ENCODE results near the gene PDGFD.
"Not testable (repeated sequence)": the region's sequence is repeated elsewhere in the genome, so short reads cannot be mapped to it uniquely, and the experiment has no call there.

Gene PDGFD

DNA sequence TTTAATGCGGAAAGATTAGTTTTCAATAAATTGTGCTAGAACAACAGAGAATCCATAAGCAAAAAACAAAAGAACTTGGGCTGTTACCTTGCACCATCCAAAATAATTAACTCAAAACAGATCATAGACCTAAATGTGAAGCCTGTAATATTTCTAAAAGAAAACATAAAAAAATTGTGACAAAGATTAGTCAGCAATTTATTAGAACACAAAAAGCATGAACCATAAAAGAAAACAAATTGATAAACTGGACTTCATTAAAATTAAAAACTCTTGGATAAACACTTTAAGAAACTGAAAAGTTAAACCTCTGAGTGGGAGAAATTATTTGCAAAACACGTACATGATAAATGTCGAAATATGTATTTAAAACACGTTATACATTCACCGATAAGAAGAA lies 106.0 kb downstream of the PDGFD start:
- no peak for DNase-seq (ENCODE audit: low read depth in 2 of 2, low spot score in 1 of 2)

DNA sequence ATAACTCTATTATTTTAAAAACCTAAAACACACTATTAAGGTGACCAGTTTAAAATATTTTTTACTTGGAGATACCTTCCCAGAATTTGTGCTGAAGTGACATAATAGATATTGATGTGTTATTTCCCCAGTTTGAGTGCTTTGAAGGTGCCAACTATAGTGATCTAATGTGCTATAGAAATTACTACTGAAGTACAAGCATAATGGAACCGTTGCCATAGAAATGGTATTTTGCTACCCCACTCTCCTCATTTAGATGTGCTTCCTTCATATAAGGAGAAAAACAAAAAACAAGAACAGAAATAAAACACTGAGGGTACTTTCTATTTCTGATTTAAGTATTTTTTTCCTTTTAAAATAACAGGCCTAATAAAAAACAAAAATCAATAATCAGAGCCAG lies 108.4 kb downstream of the PDGFD start:
- no peak for DNase-seq (ENCODE audit: low read depth in 2 of 2, low spot score in 1 of 2)

DNA sequence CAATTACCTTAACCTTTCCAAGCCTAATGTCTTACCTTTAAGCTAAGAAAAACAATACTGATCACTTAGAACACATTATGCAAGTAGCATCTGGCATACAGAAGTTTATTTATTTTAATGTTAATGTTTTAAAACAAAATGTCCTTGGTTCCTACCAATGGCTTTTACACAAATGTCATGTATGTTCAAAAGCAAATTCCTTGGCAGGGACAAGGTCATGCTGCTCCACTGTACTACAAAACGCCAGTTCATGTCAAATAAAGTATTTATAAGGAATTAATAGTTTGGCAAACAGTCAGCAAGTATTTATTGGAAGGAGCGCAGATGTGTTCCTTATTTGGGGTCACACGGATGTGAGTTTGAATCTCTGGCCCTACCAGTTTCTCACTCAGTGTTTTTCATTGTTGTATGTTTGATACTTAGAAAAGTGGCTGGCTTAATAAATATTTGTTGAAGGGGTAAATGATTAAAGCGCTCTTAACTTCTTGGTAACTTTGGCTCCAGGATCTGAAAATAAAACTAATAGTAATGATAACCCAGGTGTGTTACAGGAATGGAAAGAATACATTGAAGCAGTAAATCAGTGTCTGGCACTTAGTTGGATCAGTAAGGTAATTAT lies 108.9 kb downstream of the PDGFD start:
- no peak for DNase-seq (ENCODE audit: low read depth in 2 of 2, low spot score in 1 of 2)

DNA sequence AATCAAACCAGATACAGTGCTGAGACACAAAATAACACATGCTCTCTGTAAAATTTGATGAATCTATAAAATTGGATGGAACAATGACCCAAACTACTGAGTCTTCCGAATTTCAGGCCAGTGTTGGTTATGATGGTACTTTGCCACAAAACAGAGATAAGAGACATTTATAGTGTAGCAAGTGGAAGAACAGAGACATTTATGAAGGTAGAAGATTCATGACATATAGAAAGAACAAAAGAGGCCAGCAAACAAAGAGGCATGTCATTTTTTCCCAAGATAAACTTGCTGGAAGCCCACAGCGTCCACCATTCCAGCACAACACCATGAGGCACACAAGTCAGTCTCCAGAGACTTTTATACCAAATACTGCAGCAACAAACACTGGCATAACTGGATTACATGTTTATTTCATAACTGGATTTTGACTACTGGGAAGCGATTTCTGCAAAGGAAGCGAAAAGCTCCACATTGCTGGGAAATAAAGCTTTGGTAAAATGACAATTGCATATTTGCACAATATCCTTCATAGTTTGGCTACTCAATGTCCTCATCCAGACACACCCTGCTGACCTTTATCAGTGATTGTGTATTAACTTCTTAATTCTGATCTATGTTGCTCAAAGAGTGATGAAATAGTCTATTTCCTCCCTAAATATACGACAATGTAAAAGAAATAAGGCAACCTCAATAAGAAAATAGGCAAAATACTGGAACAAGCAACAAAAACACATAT lies 110.0 kb downstream of the PDGFD start:
- no peak for DNase-seq (ENCODE audit: low read depth in 2 of 2, low spot score in 1 of 2)

DNA sequence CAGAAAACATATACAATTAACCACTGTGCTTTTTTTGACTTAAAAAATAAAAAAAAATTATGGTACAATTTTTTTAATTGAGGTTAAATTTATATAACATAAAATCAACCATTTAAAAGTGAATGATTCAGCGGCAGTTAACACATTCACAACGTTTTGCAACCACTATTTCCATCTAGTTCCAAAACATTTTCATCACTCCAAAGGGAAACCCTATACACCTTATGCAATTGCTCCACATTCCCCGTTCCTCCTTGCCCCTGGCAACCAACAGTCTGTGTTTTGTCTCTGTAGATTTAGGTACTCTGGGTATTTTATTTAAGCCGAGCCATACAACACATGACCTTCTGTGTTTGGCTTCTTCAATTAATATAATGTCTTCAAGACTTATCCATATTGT lies 112.2 kb downstream of the PDGFD start:
- no peak for DNase-seq (ENCODE audit: low read depth in 2 of 2, low spot score in 1 of 2)

DNA sequence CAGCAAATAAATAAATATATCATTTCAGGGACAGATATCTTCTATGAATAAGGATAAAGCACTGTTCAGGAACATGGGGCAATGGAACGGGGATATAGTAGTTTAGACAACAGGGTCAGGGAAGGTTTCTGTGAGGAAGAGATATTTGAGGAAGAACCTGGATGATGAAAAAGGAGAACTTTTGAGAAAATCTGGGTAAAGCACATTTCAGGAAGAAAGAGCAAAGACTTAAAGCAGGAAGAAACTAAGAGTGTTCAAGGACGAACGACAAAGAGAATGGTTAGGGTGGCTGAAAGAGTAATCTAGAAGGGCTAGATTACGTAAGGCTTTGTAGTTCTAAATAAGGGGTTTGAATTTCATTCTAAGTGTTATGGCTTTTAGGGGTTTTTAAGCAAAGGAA lies 114.8 kb downstream of the PDGFD start:
- no peak for DNase-seq (ENCODE audit: low read depth in 2 of 2, low spot score in 1 of 2)

DNA sequence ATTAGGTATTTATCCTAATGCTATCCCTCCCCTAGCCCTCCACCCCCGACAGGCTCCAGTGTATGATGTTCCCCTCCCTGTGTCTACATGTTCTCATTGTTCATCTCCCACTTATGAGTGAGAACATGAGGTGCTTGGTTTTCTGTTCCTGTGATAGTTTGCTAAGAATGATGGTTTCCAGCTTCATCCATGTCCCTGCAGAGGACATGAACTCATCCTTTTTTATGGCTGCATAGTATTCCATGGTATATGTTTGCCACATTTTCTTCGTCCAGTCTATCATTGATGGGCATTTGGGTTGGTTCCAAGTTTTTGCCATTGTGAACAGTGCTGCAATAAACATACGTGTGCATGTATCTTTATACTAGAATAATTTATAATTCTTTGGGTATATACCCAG lies 117.1 kb downstream of the PDGFD start:
- DNase-seq (ENCODE audit: low read depth in 2 of 2, low spot score in 1 of 2): not testable (repeated sequence)

DNA sequence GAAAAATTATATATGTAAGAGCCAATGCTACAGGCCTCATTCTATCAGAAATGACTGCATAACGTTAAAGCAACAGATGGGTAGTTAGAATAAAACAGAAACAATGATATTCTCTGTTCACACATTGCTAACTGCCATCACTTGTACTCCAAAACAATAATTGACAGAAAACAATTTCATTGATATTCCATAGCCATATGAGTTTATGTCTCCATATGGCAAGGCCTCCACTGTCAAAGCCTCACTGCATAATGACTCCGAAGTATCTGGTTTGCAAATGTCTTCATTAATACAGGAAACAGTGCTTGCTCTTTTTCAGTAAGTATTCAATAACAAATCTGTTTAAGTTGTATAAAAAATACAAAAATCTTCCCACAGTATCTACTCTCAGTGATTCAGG lies 117.6 kb downstream of the PDGFD start:
- DNase-seq (ENCODE audit: low read depth in 2 of 2, low spot score in 1 of 2): no peak

DNA sequence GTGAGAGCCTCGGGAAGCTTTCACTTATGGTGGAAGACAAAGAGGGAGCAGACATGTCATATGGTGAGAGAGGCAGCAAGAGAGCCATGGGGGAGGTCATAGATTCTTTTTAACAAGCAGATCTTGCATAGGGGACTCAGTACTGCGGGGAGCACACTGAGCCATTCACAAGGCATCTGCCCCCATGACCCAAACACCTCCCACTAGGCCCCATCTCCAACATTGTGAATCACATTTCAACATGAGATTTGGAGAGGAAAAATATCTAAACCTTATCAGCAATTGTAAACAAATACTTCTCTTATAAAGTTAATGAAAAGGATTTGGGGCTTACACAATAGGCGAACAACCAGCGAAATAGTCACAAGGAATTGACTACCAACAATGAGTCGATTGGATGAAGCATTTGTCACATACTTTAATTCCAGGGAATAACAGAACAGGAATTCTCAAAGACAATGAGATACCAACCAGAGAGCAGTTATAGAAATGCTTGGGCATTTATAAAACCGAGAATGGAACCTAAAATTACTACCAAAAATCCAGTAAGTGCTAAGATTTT lies 120.2 kb downstream of the PDGFD start:
- no peak for DNase-seq (ENCODE audit: low read depth in 2 of 2, low spot score in 1 of 2)

DNA sequence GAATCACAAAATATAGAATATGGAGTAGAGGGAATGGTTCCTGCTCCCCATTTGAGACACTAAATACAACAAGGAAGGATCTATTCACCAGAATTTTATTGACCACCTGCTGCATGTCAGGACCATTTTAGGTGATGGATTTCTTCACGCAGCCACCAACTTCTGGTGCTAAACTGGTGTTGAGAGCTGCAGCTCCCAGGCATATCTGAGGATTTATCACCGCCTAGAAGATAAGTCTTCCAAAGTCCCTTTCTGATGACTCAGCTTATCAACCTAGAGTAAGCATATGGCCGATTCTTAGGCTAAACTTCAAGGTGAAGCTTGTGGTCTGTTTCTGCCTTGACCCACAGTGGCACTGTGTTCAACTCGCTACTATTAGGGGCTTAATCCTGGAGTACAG lies 120.8 kb downstream of the PDGFD start:
- no peak for DNase-seq (ENCODE audit: low read depth in 2 of 2, low spot score in 1 of 2)

DNA sequence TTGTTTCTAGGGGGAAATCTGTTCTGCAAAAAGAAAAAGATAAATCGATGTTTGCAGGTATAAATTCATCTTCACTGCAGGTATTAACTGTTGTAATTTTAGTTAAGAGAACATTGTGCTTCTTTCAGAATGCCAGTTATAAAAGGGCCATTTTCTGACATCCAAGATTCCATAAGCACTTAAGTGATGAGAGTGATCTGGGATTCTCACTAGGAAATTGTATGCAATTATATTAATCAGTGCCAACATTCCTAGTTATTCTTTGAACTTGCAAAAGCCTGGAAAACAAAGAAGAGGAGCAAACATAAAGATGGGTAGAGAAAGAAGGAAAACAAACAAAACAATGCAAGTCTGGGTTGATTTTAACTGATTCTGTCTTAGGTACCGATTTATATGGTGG lies 122.2 kb downstream of the PDGFD start:
- DNase-seq (ENCODE audit: low read depth in 2 of 2, low spot score in 1 of 2): no peak

DNA sequence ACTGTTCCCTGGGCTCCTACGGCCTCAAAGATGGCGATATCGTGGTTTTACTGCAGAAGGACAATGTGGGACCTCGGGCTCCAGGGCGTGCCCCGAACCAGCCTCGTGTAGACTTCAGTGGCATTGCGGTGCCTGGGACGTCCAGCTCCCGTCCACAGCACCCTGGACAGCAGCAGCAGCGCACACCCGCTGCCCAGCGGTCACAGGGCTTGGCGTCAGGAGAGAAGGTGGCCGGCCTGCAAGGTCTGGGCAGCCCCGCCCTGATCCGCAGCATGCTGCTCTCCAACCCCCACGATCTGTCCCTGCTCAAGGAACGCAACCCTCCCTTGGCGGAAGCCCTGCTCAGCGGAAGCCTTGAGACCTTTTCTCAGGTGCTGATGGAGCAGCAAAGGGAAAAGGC lies 127.0 kb downstream of the PDGFD start:
- DNase-seq (ENCODE audit: low read depth in 2 of 2, low spot score in 1 of 2): no peak

DNA sequence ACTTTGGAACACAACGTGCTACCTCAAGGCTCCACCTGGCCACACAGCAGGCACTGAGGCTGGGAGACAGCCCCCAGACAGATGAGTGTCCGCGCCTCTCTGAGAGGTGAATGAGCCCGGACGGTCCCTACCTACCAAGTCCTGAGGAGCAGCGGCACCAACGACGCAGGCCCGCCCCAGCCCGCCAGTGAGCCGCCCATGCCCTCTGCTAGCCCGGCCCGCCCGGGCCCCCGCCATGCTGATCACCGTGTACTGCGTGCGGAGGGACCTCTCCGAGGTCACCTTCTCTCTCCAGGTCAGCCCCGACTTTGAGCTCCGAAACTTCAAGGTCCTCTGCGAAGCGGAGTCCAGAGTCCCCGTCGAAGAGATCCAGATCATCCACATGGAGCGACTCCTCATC lies 127.4 kb downstream of the PDGFD start, which contains the start of gene DDI1:
DDI1 (plus strand) TSS at position 53 of the 400 bp plus-strand sequence; CDS start at position 236, 183 bp downstream.
- DNase-seq (ENCODE audit: low read depth in 2 of 2, low spot score in 1 of 2): no peak

DNA sequence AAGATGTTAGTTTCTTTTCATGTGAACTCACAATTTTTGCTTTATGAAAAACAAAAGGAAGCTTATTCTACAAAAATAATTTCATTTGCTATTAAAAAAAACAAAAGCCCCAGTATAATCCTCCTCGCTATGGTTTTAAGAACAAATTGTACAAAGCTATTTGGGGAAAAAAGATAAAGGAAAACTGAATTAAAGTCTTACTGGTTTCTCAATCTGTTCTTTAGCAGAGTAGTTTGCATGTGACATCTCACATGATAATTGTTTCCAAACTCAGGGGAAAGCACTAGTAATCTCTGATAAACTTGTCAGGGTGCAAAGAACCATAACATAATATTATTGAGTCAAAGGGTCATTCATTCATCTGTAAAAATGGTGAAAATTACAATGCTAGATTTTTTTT lies 130.4 kb downstream of the PDGFD start:
- no peak for DNase-seq (ENCODE audit: low read depth in 2 of 2, low spot score in 1 of 2)

DNA sequence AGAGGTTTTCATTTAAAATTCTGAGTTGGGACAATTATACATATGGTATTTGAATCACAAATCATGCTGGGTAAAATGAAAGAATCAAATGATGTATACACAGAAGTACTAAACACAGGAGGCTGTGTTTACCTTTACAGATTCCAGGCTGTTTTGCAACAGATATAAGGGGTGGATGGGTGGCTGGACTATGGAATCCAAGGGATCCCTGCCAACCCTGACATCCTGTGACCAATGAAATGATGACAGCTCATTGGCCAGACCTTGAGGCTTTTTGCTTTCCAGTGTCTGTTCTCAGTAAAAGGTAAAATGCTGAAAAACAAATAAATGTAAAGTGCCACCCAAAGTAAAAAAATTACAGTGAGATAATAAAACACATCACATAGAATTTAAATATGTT lies 130.8 kb downstream of the PDGFD start:
- DNase-seq (ENCODE audit: low read depth in 2 of 2, low spot score in 1 of 2): no peak

DNA sequence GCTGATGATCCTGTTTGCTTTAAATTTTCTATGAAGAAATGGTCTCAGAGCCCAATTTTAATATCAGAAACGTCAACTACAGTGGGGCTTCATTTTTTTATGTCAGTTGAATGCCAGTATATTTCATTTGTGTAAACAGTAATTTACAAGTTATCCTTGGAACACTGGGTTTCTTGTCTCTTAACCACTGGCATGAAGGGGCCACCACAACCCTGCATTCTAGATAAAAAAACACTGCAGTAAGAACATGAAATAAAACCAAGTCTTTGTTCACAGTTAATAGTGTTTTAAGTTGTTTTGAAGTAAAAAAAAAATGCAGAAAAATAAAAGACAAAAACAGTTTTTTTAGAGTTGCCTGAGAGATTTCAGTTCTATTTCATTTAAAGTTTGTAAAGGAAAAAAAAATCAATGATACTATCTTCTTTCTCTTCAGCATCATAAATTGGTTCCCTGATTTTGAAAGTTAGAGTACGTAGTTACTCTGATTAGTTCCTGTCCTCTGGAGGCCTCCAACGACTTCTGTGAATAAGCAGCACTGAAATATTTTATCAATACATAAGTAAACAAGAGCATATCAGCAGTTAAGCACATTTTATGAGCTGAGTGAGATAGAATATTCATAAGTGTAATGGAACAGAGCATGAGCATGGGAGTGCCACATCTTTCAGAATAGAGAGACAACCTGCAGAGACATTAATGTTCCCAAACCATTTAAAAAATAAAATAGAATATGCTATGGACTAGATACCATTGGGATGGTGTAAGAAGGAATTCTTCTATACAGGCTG lies 135.3 kb downstream of the PDGFD start:
- no peak for DNase-seq (ENCODE audit: low read depth in 2 of 2, low spot score in 1 of 2)

DNA sequence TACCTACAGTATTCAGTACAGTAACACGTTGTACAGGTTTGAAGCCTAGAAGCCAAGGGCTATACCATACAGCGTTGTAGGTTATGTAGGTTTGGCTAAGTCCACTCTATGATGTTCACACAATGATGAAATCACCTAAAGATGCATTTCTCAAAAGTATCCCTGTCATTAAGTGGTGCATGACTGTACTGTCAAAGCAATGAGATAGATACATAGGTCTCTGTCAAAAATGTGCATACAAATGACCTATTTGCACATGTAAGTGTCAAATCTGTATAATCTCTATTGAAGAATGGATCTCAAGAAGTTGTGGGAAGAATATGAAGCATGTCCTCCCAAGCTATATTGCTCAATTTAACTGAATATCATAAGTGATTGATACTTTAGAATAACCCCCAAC lies 139.4 kb downstream of the PDGFD start:
- DNase-seq (ENCODE audit: low read depth in 2 of 2, low spot score in 1 of 2): no peak

DNA sequence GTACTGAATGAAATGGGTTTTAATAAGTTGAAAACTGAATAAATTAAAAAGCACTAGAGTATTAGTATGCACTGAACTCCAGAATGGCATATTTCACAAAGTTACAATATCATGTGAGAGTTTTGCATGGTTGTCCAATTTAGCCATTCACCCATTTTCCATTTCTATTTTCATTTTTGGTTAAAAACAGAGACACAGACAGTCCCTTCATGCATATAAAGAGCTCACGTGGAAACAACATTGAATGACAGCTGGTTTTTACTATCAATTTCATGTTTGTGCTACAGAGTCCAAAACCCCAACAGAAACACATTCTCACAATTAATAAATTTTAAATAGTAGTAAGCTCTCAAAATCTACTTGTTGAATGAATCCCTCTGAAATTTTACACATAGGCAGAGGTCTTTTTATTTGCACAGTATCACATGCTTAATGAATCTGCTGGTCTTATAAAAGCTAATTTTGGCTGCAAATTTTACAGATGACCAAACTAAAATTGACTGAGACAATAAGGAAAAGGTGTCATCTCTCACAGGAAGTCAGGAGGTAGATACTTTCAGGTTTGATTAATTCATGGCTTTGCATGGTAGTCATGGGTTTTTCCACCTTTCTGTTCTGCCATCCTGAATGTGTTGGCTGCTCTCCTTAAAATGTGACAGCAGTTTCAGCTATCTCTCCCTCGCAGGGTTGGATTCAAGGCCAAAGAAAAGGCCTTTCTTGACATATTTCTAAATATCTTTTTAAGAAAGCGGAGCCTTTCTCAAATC lies 148.1 kb downstream of the PDGFD start:
- no peak for DNase-seq (ENCODE audit: low read depth in 2 of 2, low spot score in 1 of 2)

DNA sequence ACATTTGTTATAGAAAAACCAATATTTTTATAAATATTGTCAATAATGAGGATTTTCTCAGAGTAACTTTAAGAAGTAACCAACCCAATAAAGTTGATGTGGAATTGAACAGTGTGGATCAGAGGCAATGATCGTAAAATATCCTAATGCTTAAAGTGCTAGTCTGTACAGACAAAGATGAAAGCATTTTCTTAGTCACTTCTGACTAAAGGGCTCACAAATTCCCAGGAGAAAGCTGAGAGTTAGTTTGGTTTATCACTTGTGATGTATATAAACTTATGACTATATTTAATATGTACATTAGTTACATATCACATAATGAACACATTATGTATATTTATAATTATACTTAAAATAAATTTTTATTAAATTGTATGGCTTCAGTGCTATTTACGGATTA lies 152.9 kb downstream of the PDGFD start:
- DNase-seq (ENCODE audit: low read depth in 2 of 2, low spot score in 1 of 2): no peak

DNA sequence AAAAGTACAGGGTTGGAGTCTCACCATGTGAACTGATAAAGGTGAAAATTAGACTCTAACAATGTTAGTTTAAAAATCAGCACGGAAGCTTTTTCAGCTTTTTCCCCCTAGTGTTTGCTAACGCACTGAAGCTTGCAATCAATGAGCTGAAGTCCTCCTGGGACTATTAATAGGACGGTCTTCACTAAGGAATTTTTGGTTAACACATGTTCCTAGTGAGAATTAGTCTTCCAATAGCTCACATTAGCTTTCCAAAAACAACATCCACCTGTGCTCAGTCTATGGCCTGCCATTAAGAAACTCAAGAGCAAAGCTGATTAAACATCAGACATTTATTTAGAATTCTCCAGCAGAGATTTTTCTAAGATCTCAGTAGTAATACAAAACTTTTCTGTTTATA lies 154.2 kb downstream of the PDGFD start:
- DNase-seq (ENCODE audit: low read depth in 2 of 2, low spot score in 1 of 2): no peak

DNA sequence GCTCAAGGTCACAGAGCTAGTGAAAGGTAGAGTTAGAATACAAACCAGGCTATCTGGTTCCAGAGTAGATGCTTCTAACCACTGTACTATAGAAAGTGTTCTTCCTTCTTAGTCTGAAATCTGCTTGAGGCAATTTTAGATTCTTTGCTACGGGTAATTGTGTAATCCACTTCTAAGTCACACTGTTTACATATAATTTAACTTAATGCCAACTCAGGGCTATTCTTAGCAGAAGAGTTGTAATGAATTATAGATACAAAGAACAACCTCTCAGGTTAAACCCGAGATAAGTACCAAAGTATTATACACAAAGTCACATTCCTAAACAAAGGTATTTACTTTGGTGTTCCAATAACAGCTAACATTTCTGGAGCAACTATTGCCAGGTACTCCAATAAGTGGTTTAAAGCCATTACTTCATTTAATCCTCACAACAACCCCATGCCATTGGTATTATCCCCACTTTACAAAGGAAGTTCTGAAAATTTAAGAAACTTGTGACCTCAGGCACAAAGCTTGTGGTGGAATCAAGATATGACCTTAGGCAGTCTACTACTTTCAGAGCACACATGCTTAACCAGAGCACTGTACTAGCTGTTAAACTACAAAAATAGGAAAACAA lies 158.6 kb downstream of the PDGFD start:
- no peak for DNase-seq (ENCODE audit: low read depth in 2 of 2, low spot score in 1 of 2)
